GM23248 (cell line): ENCODE data around the gene CCDC112. TPM values are rescaled to one million over a fixed set of nuclear protein-coding genes. Genes with fewer than 3 reads are reported as not detected.
"Not testable (repeated sequence)": the region's sequence is repeated elsewhere in the genome, so short reads cannot be mapped to it uniquely, and the experiment has no call there.

Experiments used
- DNase-seq: peaks from one replicate; pipeline ENCODE4 v3.0.0-alpha.2; 2015
- H2AFZ ChIP-seq: fragments of 200-600 bp; sonication (generic); 2 replicates; pipeline ENCODE4 v1.6.1; 2016; ENCODE audit warnings: antibody characterized with exemption
- H3F3A ChIP-seq: fragments of 200-600 bp; sonication (generic); 2 replicates; pipeline ENCODE4 v1.6.1; 2016; ENCODE audit warnings: mild to moderate bottlenecking, antibody characterized with exemption, mixed run types; ENCODE audit not compliant: insufficient read depth
- H3K27ac ChIP-seq: fragments of 200-600 bp; sonication (generic); 2 replicates; pipeline ENCODE4 v1.5.1; 2016; ENCODE audit warnings: mild to moderate bottlenecking
- H3K27me3 ChIP-seq: fragments of 200-600 bp; sonication (generic); replicated peaks from 2 replicates; pipeline ENCODE4 v1.6.1; 2016; ENCODE audit warnings: mild to moderate bottlenecking; ENCODE audit not compliant: insufficient read depth
- H3K36me3 ChIP-seq: fragments of 200-600 bp; sonication (generic); 2 replicates; pipeline ENCODE4 v1.6.1; 2016; ENCODE audit warnings: low read depth, mild to moderate bottlenecking
- H3K4me1 ChIP-seq: fragments of 200-600 bp; sonication (generic); 2 replicates; pipeline ENCODE4 v1.6.1; 2016; ENCODE audit warnings: mild to moderate bottlenecking; ENCODE audit not compliant: insufficient read depth
- H3K4me2 ChIP-seq: fragments of 200-600 bp; sonication (generic); one replicate; pipeline ENCODE4 v1.6.1; 2016; ENCODE audit warnings: mild to moderate bottlenecking; ENCODE audit not compliant: unreplicated experiment
- H3K4me3 ChIP-seq: fragments of 200-600 bp; sonication (generic); 2 replicates; pipeline ENCODE4 v1.5.1; 2016; ENCODE audit warnings: mild to moderate bottlenecking
- H3K79me2 ChIP-seq: fragments of 200-600 bp; sonication (generic); 2 replicates; pipeline ENCODE4 v1.6.1; 2016; ENCODE audit warnings: mild to moderate bottlenecking; ENCODE audit not compliant: insufficient read depth
- H3K9ac ChIP-seq: fragments of 200-600 bp; sonication (generic); 2 replicates; pipeline ENCODE4 v1.6.1; 2016; ENCODE audit warnings: mild to moderate bottlenecking
- H3K9me2 ChIP-seq: fragments of 200-600 bp; sonication (generic); 2 replicates; pipeline ENCODE4 v1.6.1; 2016; ENCODE audit warnings: mixed run types, mild to moderate bottlenecking, moderate library complexity; ENCODE audit not compliant: insufficient read depth
- H3K9me3 ChIP-seq: fragments of 200-600 bp; sonication (generic); one replicate; pipeline ENCODE4 v1.6.1; 2017; ENCODE audit warnings: low read depth
- H4K20me1 ChIP-seq: fragments of 200-600 bp; sonication (generic); 2 replicates; pipeline ENCODE4 v1.6.0; 2016; ENCODE audit not compliant: insufficient read depth
- EZH2 ChIP-seq: fragments of 200-600 bp; sonication (generic); IDR thresholded peaks from 2 replicates; pipeline ENCODE4 v1.6.1; 2018; ENCODE audit warnings: antibody characterized with exemption, mild to moderate bottlenecking; ENCODE audit not compliant: insufficient read depth, poor library complexity, severe bottlenecking
- EZH2phosphoT487 ChIP-seq: fragments of 200-600 bp; sonication (generic); IDR thresholded peaks from 2 replicates; pipeline ENCODE4 v1.6.1; 2018; ENCODE audit warnings: antibody characterized with exemption, moderate library complexity, mild to moderate bottlenecking, low read depth; ENCODE audit not compliant: insufficient read depth
- WGBS, 2 experiments: methylation state at CpG; one replicate each; pipeline ENCODE4 v1.1.6; 2015 to 2017; ENCODE audit warnings: low lambda C conversion rate in 2 of 2, low coverage in 1 of 2; ENCODE audit errors: missing lambda C conversion rate in 2 of 2; 5-methylcytosine and 5-hydroxymethylcytosine counted together
- in situ Hi-C: fragments of 300-500 bp; cut with MboI; formaldehyde crosslinking; loops from 2 replicates; pipeline ENCODE4 v1.15.0; 2020
- polyA plus RNA-seq: library from polyadenylated mRNA; unstranded; fragments of >200 nt; fragmentation: Nextera tagmentation; extraction: Ambion mirVana; gene quantifications from 2 replicates; pipeline ENCODE4 v1.2.1, GENCODE V29; 2016
- total RNA-seq: library from RNA; depleted of rRNA; stranded (reverse); fragments of >200 nt; shearing (Covaris generic); gene quantifications from 2 replicates; pipeline ENCODE4 v1.2.3, GENCODE V29; 2014

The CCDC112 gene
- total and polyA plus RNA-seq, 2 experiments from 2014 or later = 4.2 to 5.5 TPM

DNA sequence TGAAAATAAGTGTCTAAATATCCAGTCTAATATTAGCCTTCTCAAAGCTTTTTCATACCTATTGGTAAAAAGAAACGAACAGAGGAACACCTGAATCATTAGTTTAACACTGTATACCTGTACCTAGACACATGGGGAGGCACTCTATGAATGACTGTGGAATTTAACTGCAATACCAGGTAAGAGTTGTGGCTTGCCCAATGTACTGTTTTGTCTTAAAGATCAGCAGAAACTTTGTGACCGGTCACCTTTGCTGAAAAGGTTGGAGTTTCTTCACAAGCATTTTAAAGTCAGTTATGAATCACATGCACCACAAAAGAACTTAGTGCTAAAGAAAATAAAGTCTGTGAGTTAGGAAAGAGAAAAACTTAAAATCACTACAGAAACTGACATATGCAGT, 36.2 kb downstream of the CCDC112 start:
- WGBS, 2 experiments = 93 to 96% methylated on average over 2 of the region's 2 CpGs
- Histone ChIP-seq H3K27ac (no peak overlapping the region), H3K9me2 (no peaks in the 10 kb centered on the region), H3K4me2 (peak overlapping the region; percentile 95), H3K4me1 (peaks cover 44% of the 10 kb centered on the region), H3K4me3 (0 out of 2 replicates have a peak overlapping the region, but pooled peaks have one; percentile 96), H3K9me3 (no peaks in the 10 kb centered on the region), H4K20me1 (peaks cover 38% of the 10 kb centered on the region), H2AFZ (no peak overlapping the region), H3K79me2 (peaks cover 64% of the 10 kb centered on the region), H3K27me3 (no peaks in the 10 kb centered on the region), H3K36me3 (no peaks in the 10 kb centered on the region), H3K9ac (no peak overlapping the region), H3F3A (peaks cover 34% of the 10 kb centered on the region)
- in situ Hi-C loops = no loop called here
- DNase-seq = peak; percentile 3
- TF ChIP-seq EZH2 (no peak), EZH2phosphoT487 (no peak)

GRCh38 chr5:115257981-115258380, 38.5 kb downstream of the CCDC112 start:
- Histone ChIP-seq H3K4me1 (peaks cover 40% of the 10 kb centered on the region), H4K20me1 (peaks cover 38% of the 10 kb centered on the region), H3K9me2 (no peaks in the 10 kb centered on the region), H3K9me3 (no peaks in the 10 kb centered on the region), H3F3A (peaks cover 34% of the 10 kb centered on the region), H3K27me3 (no peaks in the 10 kb centered on the region), H3K27ac (peak overlapping the region; percentile 49), H3K9ac (no peak overlapping the region), H2AFZ (no peak overlapping the region), H3K79me2 (peaks cover 86% of the 10 kb centered on the region), H3K4me2 (peak overlapping the region; percentile 75), H3K4me3 (no peak overlapping the region), H3K36me3 (no peaks in the 10 kb centered on the region)
- DNase-seq = peak; percentile 62
- in situ Hi-C loops = no loop called here
- TF ChIP-seq EZH2 = no peak
- TF ChIP-seq EZH2phosphoT487 = no peak

DNA sequence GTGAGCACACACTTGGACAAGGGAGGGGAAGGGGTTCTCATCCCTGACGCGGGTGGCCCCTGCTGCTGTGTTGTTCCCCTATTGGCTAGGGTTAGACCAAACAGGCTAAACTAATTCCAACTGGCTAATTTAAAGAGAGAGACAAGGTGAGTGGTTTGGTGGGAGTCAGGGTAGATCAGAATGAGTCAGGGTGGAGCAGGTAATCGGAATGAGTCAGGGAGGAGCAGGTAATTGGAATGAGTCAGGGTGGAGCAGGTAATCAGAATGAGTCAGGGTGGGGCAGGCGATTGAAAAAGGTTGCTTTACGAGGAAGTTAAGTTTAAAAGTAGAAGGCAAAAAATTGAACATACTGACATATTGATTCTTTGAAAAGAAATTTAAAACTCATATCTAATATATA, 47.1 kb downstream of the CCDC112 start:
- in situ Hi-C loops, H2AFZ ChIP-seq, H3F3A ChIP-seq, H3K27ac ChIP-seq, H3K27me3 ChIP-seq, H3K4me1 ChIP-seq, H3K4me2 ChIP-seq, H4K20me1 ChIP-seq, H3K9ac ChIP-seq, H3K4me3 ChIP-seq, DNase-seq, H3K9me2 ChIP-seq, H3K9me3 ChIP-seq, H3K36me3 ChIP-seq: not testable (repeated sequence)
- 75 to 81% methylated on average over 5 of the region's 5 CpGs for WGBS, 2 experiments
- peaks cover 98% of the 10 kb centered on the region for H3K79me2 ChIP-seq

DNA sequence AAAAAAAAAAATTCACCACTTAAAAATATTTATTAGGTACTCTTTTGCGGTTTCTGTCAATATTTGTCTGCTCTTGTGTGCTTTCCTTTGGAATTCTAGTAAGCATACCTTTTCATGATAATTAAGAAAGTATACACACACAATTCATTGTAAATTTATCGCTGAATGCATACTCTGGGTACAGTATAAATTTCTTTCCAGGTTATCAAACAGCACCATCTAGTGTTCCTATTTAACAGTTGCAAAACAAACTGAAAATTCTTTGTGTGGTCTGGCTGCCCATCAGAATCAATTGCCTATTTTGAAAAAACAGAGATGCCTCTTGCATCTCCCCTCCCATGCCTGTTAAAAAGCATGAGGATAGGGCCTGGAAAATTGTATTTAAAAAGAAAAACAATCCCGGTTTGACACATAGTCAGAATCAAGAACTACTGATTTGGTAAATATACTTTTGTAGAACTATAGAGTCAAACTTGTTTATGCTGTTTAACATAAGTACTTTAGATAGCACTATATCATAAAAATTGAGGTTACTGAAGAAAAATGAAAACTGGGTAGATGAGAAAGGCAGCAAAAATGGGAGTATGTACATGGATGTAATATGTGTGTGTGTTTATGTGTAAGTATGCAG, 50.0 kb downstream of the CCDC112 start:
- Histone ChIP-seq H4K20me1 (no peaks in the 10 kb centered on the region; the same call in 1 of the 2 replicates), H2AFZ (no peak overlapping the region), H3K4me3 (no peak overlapping the region), H3K9me2 (no peaks in the 10 kb centered on the region), H3K4me1 (peaks cover 8% of the 10 kb centered on the region), H3K79me2 (peaks cover 94% of the 10 kb centered on the region), H3F3A (peaks cover 6% of the 10 kb centered on the region; the same call in 1 of the 2 replicates), H3K27ac (no peak overlapping the region), H3K36me3 (no peaks in the 10 kb centered on the region), H3K9ac (no peak overlapping the region), H3K4me2 (no peak overlapping the region), H3K27me3 (no peaks in the 10 kb centered on the region), H3K9me3 (no peaks in the 10 kb centered on the region)
- WGBS, 2 experiments = 35 to 37% methylated on average over 3 of the region's 3 CpGs
- TF ChIP-seq EZH2 = no peak
- no peak for TF ChIP-seq EZH2phosphoT487
- in situ Hi-C loops = no loop called here
- peak; percentile 64 for DNase-seq

DNA sequence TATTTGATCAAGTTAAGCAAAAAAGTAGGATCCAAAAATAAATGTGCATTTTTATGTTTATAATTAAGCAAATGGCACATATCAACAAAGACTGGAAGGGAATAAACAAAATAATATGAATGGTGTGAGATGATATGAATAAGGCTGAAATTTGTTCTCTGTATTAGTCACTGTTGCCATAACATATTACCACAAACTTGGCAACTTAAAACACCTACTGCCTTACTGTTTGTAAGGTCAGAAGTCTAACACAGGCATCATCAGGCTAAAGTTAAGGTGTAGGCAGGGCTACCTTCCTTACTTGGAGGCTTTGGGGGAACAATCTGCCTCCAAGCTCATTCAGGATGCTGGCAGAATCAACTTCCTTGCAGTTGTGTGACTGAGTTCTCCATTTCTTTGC, 53.0 kb downstream of the CCDC112 start:
- in situ Hi-C loops = no loop called here
- H3K27ac ChIP-seq = no peak overlapping the region
- no peaks in the 10 kb centered on the region for H3K27me3 ChIP-seq
- no peak overlapping the region for H3K4me3 ChIP-seq
- no peaks in the 10 kb centered on the region for H3K9me3 ChIP-seq
- TF ChIP-seq EZH2 (no peak), EZH2phosphoT487 (no peak)
- no peak overlapping the region for H3K9ac ChIP-seq
- DNase-seq = peak; percentile 67
- peaks cover 15% of the 10 kb centered on the region for H3K36me3 ChIP-seq
- H2AFZ ChIP-seq = no peak overlapping the region
- no peaks in the 10 kb centered on the region; the same call in 1 of the 2 replicates for H4K20me1 ChIP-seq
- peaks cover 6% of the 10 kb centered on the region; the same call in 1 of the 2 replicates for H3F3A ChIP-seq
- no peak overlapping the region for H3K4me2 ChIP-seq
- no peaks in the 10 kb centered on the region for H3K9me2 ChIP-seq
- peaks cover 8% of the 10 kb centered on the region for H3K4me1 ChIP-seq
- H3K79me2 ChIP-seq = peaks cover 66% of the 10 kb centered on the region
